HepG2 (cell line): Measurements from ENCODE around the gene LLGL2. TPM values are rescaled to one million over a fixed set of nuclear protein-coding genes. Genes with fewer than 3 reads are reported as not detected.

ENCODE experiments used
- BORCS8-MEF2B ChIP-seq: sonication (generic); formaldehyde crosslinking; IDR thresholded peaks from 2 replicates; pipeline ENCODE4 v1.8.0; 2022; ENCODE audit warnings: mild to moderate bottlenecking, missing genetic modification reagents
- CERS6 ChIP-seq: sonication (generic); formaldehyde crosslinking; IDR thresholded peaks from 2 replicates; pipeline ENCODE4 v1.5.0; 2020; ENCODE audit warnings: missing genetic modification reagents
- DR1 ChIP-seq: sonication (generic); formaldehyde crosslinking; IDR thresholded peaks from 2 replicates; pipeline ENCODE4 v1.8.0; 2021; ENCODE audit warnings: mild to moderate bottlenecking, missing genetic modification reagents, inconsistent platforms
- ELF1 ChIP-seq: sonication (generic); formaldehyde crosslinking; IDR thresholded peaks from 2 replicates; pipeline ENCODE4 v1.4.0; 2020; ENCODE audit warnings: missing genetic modification reagents
- ETV5 ChIP-seq: IDR thresholded peaks from 2 replicates; pipeline ENCODE4 v1.6.1; 2018; ENCODE audit warnings: missing biosample characterization, missing genetic modification reagents, inconsistent platforms, borderline replicate concordance
- FOXK2 ChIP-seq: fragments of 450-650 bp; IDR thresholded peaks from 2 replicates; pipeline ENCODE4 v1.6.1; 2016
- HOXA7 ChIP-seq: sonication (generic); formaldehyde crosslinking; IDR thresholded peaks from 2 replicates; pipeline ENCODE4 v1.8.1; 2022; ENCODE audit warnings: mild to moderate bottlenecking, missing genetic modification reagents, moderate library complexity
- PAX8 ChIP-seq: sonication (generic); formaldehyde crosslinking; IDR thresholded peaks from 2 replicates; pipeline ENCODE4 v1.8.0; 2022; ENCODE audit warnings: mild to moderate bottlenecking, missing genetic modification reagents, borderline replicate concordance
- PHF20 ChIP-seq: sonication (generic); formaldehyde crosslinking; IDR thresholded peaks from 2 replicates; pipeline ENCODE4 v1.5.0; 2020; ENCODE audit warnings: mild to moderate bottlenecking, missing genetic modification reagents
- RBFOX2 ChIP-seq: fragments of 200-400 bp; formaldehyde crosslinking; IDR thresholded peaks from 2 replicates; pipeline ENCODE4 v1.6.1; 2017; ENCODE audit warnings: low read depth, mild to moderate bottlenecking, low read length
- STAT5B ChIP-seq: sonication (generic); formaldehyde crosslinking; IDR thresholded peaks from 2 replicates; pipeline ENCODE4 v1.4.0; 2020; ENCODE audit warnings: missing genetic modification reagents
- TOE1 ChIP-seq: sonication (generic); formaldehyde crosslinking; IDR thresholded peaks from 2 replicates; pipeline ENCODE4 v1.4.0; 2020; ENCODE audit warnings: mild to moderate bottlenecking, missing genetic modification reagents
- ZBTB44 ChIP-seq: sonication (generic); formaldehyde crosslinking; IDR thresholded peaks from 2 replicates; pipeline ENCODE4 v1.4.0; 2020; ENCODE audit warnings: missing genetic modification reagents
- ZBTB7B ChIP-seq: sonication (generic); formaldehyde crosslinking; IDR thresholded peaks from 2 replicates; pipeline ENCODE4 v1.4.0; 2020; ENCODE audit warnings: missing genetic modification reagents
- ZNF230 ChIP-seq: sonication (generic); formaldehyde crosslinking; IDR thresholded peaks from 2 replicates; pipeline ENCODE4 v1.4.0; 2020; ENCODE audit warnings: mild to moderate bottlenecking, missing genetic modification reagents
- ZNF788 ChIP-seq: sonication (generic); formaldehyde crosslinking; IDR thresholded peaks from 2 replicates; pipeline ENCODE4 v1.5.0; 2020; ENCODE audit warnings: mild to moderate bottlenecking, missing genetic modification reagents, borderline replicate concordance
- polyA plus RNA-seq, 8 experiments: library from polyadenylated mRNA; depleted of rRNA in 3 of 8; stranded (reverse) in 7 of 8; unstranded in 1 of 8; fragments of >200 nt; fragmentation: Illumina TruSeq in 4 of 8; extraction: Trizol in 4 of 8; gene quantifications; 2 replicates each; pipeline versions ENCODE4 v1.2.1 to v1.2.3, GENCODE V29; 2011 to 2016; ENCODE audit warnings: low read depth in 4 of 8, missing spikeins in 1 of 8, mixed read lengths in 1 of 8; ENCODE audit not compliant: insufficient read depth in 1 of 8
- total RNA-seq, 5 experiments: library from RNA; depleted of rRNA; stranded (reverse); fragments of >200 nt; fragmentation: Illumina TruSeq; extraction: Trizol; gene quantifications; 2 replicates each; pipeline ENCODE4 v1.2.3, GENCODE V29; 2016; ENCODE audit warnings: low read depth in 1 of 5
- TF ChIP-seq, protein P1 (sequence below): IDR thresholded peaks from 2 replicates; pipeline ENCODE4 v1.6.1; 2012; ENCODE audit warnings: low read depth, low read length, improper control_type of control experiment
- TF ChIP-seq, protein P2 (sequence below): sonication (generic); formaldehyde crosslinking; IDR thresholded peaks from 2 replicates; pipeline ENCODE4; 2020; ENCODE audit warnings: missing genetic modification reagents, mild to moderate bottlenecking, borderline replicate concordance
- TF ChIP-seq, protein P3 (sequence below): sonication (generic); formaldehyde crosslinking; IDR thresholded peaks from 2 replicates; pipeline ENCODE4 v1.8.0; 2022; ENCODE audit warnings: mild to moderate bottlenecking, missing genetic modification reagents, moderate library complexity

Gene LLGL2
- total and polyA plus RNA-seq, 2 of the 13 experiments (the other 11 are each of a cell fraction or from before 2014, with no cell fraction given): 83.0 to 86.7 TPM

GRCh38 chr17:75516619-75517296 lies 8.7 kb upstream of the LLGL2 start (continued):
- TF ChIP-seq, protein P1, sequence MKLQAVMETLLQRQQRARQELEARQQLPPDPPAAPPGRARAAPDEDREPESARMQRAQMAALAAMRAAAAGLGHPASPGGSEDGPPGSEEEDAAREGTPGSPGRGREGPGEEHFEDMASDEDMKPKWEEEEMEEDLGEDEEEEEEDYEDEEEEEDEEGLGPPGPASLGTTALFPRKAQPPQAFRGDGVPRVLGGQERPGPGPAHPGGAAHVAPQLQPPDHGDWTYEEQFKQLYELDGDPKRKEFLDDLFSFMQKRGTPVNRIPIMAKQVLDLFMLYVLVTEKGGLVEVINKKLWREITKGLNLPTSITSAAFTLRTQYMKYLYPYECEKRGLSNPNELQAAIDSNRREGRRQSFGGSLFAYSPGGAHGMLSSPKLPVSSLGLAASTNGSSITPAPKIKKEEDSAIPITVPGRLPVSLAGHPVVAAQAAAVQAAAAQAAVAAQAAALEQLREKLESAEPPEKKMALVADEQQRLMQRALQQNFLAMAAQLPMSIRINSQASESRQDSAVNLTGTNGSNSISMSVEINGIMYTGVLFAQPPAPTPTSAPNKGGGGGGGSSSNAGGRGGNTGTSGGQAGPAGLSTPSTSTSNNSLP: no peak
- TF ChIP-seq HOXA7 (CRISPR knock-in tag) (0 out of 2 replicates have a peak, but pooled peaks have one; percentile 10), ZNF788 (CRISPR knock-in tag) (peak; percentile 7; the same call in 1 of the 2 replicates), RBFOX2 (peak; percentile 11; the same call in 1 of the 2 replicates), BORCS8-MEF2B (CRISPR knock-in tag) (no peak), PHF20 (no peak), PAX8 (no peak), ZNF230 (CRISPR knock-in tag) (0 out of 2 replicates have a peak, but pooled peaks have one; percentile 5), TOE1 (no peak), DR1 (CRISPR knock-in tag) (no peak), ELF1 (peak; percentile 68), ZBTB44 (no peak), FOXK2 (no peak), CERS6 (CRISPR knock-in tag) (no peak), ZBTB7B (CRISPR knock-in tag) (0 out of 2 replicates have a peak, but pooled peaks have one; percentile 43), STAT5B (CRISPR knock-in tag) (0 out of 2 replicates have a peak, but pooled peaks have one; percentile 9), ETV5 (CRISPR knock-in tag) (no peak; the same call in 1 of the 2 replicates)
- TF ChIP-seq, protein P2, sequence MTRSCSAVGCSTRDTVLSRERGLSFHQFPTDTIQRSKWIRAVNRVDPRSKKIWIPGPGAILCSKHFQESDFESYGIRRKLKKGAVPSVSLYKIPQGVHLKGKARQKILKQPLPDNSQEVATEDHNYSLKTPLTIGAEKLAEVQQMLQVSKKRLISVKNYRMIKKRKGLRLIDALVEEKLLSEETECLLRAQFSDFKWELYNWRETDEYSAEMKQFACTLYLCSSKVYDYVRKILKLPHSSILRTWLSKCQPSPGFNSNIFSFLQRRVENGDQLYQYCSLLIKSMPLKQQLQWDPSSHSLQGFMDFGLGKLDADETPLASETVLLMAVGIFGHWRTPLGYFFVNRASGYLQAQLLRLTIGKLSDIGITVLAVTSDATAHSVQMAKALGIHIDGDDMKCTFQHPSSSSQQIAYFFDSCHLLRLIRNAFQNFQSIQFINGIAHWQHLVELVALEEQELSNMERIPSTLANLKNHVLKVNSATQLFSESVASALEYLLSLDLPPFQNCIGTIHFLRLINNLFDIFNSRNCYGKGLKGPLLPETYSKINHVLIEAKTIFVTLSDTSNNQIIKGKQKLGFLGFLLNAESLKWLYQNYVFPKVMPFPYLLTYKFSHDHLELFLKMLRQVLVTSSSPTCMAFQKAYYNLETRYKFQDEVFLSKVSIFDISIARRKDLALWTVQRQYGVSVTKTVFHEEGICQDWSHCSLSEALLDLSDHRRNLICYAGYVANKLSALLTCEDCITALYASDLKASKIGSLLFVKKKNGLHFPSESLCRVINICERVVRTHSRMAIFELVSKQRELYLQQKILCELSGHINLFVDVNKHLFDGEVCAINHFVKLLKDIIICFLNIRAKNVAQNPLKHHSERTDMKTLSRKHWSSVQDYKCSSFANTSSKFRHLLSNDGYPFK: no peak
- TF ChIP-seq, protein P3, sequence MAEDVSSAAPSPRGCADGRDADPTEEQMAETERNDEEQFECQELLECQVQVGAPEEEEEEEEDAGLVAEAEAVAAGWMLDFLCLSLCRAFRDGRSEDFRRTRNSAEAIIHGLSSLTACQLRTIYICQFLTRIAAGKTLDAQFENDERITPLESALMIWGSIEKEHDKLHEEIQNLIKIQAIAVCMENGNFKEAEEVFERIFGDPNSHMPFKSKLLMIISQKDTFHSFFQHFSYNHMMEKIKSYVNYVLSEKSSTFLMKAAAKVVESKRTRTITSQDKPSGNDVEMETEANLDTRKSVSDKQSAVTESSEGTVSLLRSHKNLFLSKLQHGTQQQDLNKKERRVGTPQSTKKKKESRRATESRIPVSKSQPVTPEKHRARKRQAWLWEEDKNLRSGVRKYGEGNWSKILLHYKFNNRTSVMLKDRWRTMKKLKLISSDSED (CRISPR knock-in tag): no peak
